Upper lobe of left lung (tissue), 6 donors: Measurements from ENCODE around the gene BNC1. TPM values are rescaled to one million over a fixed set of nuclear protein-coding genes. Genes with fewer than 3 reads are reported as not detected.
A peak's percentile ranks its signal among the peaks of the same experiment; 100 is the strongest.

Experiments
- ATAC-seq, 2 donors: fragments of 200-7000 bp; cut with Tn5 transposase; one replicate each; pipeline ENCODE4 v1.9.1; 2022; ENCODE audit warnings: mild to moderate bottlenecking in 2 of 2, moderate library complexity in 2 of 2; ENCODE audit not compliant: low FRiP score in 2 of 2
- DNase-seq, 2 donors: peaks; one replicate each; pipeline ENCODE4 v3.0.0-alpha.2; 2019 to 2020
- H3K27ac ChIP-seq, 4 donors: fragments of 200-600 bp; sonication (generic); one replicate each; pipeline ENCODE4 v1.5.1; 2016 to 2019
- H3K27me3 ChIP-seq, 4 donors: fragments of 200-600 bp; sonication (generic); one replicate each; pipeline ENCODE4 v1.5.1; 2017 to 2019
- H3K36me3 ChIP-seq, 4 donors: fragments of 200-600 bp; sonication (generic); one replicate each; pipeline ENCODE4 v1.5.1; 2016 to 2019
- H3K4me1 ChIP-seq, 4 donors: fragments of 200-600 bp; sonication (generic); one replicate each; pipeline ENCODE4 v1.5.1; 2018 to 2019
- H3K4me3 ChIP-seq, 4 donors: fragments of 200-600 bp; sonication (generic); one replicate each; pipeline ENCODE4 v1.5.1; 2017 to 2019; ENCODE audit warnings: mild to moderate bottlenecking in 2 of 4, moderate library complexity in 1 of 4
- H3K9me3 ChIP-seq, 4 donors: fragments of 200-600 bp; sonication (generic); one replicate each; pipeline ENCODE4 v1.5.1; 2018 to 2019
- EP300 ChIP-seq, 4 donors: sonication (generic); formaldehyde crosslinking; IDR thresholded peaks; one replicate each; pipeline ENCODE4 v1.5.1; 2017; ENCODE audit warnings: antibody characterized with exemption in 4 of 4, control low read depth in 2 of 4
- POLR2A ChIP-seq, 4 donors: fragments of 450-650 bp; IDR thresholded peaks; one replicate each; pipeline ENCODE4 v1.5.1; 2016 to 2017; ENCODE audit warnings: antibody characterized with exemption in 4 of 4, mild to moderate bottlenecking in 2 of 4
- POLR2AphosphoS5 ChIP-seq, 2 donors: sonication (generic); formaldehyde crosslinking; IDR thresholded peaks; one replicate each; pipeline ENCODE4 v1.5.1; 2017; ENCODE audit warnings: antibody characterized with exemption in 2 of 2
- WGBS, 2 donors: methylation state at CpG; one replicate each; pipeline ENCODE4 v1.1.5; 2017 to 2018; 5-methylcytosine and 5-hydroxymethylcytosine counted together
- total RNA-seq, 6 donors: library from RNA; depleted of rRNA in 4 of 6; stranded (reverse); fragments of >200 nt in 4 of 6; gene quantifications; one replicate each; pipeline versions ENCODE4 v1.1.0 to v1.2.1, GENCODE V29; 2016 to 2021
- TF ChIP-seq, protein P1 (sequence below), 6 experiments: fragments of 450-650 bp in 4 of 6; fragments of 200-600 bp in 2 of 6; sonication (generic) in 2 of 6; IDR thresholded peaks; one replicate each; pipeline ENCODE4 v1.5.1; 2016 to 2019; ENCODE audit warnings: antibody characterized with exemption in 6 of 6
- donor health status: DM: no; HTN: no; CAD: no; lungs with moderate emphysema.
- donor health status: DM: no; HTN: yes; CAD: no; lungs with severe emphysema.

BNC1 gene
- total RNA-seq, 6 donors from 2014 or later = 0.07 to 0.31 (median 0.15) TPM; not detected in 3

DNA sequence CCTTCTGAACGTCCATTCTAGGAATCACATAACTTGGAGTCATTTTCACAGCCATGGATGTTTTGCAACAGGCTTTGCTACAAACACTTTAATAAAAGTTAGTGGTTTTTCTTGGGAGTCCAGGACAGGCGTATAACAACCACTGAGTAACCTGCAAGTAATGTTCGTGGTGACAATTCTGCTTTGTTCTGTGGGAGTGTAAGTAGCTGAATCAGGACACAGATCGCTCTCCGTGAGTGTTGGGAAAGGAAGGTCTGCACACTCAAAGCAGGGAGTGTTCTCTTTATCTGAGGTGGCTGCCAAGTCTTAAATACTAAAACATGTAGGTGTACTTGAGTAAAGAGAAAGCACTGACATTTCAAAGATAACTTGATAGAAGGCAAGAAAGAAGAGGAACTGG is 7.9 kb upstream of the BNC1 start:
- Histone ChIP-seq H3K27ac (no peak overlapping the region), H3K36me3 (no peaks in the 10 kb centered on the region), H3K9me3 (no peaks in the 10 kb centered on the region), H3K4me1 (no peaks in the 10 kb centered on the region), H3K27me3 (no peaks in the 10 kb centered on the region), H3K4me3 (no peak overlapping the region)
- TF ChIP-seq EP300 (IDR thresholded peaks at IDR 0.05) (no peak), POLR2AphosphoS5 (IDR thresholded peaks at IDR 0.05) (no peak), POLR2A (IDR thresholded peaks at IDR 0.05) (no peak)
- TF ChIP-seq, protein P1, sequence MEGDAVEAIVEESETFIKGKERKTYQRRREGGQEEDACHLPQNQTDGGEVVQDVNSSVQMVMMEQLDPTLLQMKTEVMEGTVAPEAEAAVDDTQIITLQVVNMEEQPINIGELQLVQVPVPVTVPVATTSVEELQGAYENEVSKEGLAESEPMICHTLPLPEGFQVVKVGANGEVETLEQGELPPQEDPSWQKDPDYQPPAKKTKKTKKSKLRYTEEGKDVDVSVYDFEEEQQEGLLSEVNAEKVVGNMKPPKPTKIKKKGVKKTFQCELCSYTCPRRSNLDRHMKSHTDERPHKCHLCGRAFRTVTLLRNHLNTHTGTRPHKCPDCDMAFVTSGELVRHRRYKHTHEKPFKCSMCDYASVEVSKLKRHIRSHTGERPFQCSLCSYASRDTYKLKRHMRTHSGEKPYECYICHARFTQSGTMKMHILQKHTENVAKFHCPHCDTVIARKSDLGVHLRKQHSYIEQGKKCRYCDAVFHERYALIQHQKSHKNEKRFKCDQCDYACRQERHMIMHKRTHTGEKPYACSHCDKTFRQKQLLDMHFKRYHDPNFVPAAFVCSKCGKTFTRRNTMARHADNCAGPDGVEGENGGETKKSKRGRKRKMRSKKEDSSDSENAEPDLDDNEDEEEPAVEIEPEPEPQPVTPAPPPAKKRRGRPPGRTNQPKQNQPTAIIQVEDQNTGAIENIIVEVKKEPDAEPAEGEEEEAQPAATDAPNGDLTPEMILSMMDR (IDR thresholded peaks at IDR 0.05) = no peak
- DNase-seq (no peak), ATAC-seq (no peak)
- 44 to 56% methylated on average over 5 of the region's 5 CpGs for WGBS, 2 donors

DNA sequence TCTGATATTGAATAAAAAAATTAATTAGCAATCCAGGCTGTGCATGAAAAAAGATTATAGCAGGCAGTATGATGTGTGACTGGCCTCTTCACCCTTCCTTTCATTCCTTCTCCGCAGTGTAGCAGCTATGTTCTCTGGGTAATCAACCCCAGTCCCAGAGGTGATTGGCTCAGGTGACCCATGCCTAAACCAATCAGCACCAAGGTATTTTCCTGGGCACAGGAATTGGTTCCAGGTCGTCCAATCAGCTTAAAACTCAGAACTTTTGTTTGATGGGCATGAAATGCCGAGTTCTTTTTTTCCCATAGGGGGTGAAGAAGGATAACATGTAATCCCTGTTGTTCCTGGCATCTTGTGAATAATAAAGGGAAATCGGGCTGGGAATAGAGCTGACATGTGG is 5.8 kb upstream of the BNC1 start:
- WGBS, 2 donors = 74 to 84% methylated on average over 4 of the region's 4 CpGs
- DNase-seq = no peak
- Histone ChIP-seq H3K27me3 (peaks cover 0 to 6% (median 2%) of the 10 kb centered on the region in 4 donors), H3K27ac (no peak overlapping the region), H3K4me3 (no peak overlapping the region), H3K36me3 (no peaks in the 10 kb centered on the region), H3K9me3 (no peaks in the 10 kb centered on the region), H3K4me1 (no peaks in the 10 kb centered on the region)
- TF ChIP-seq POLR2A (IDR thresholded peaks at IDR 0.05) (no peak), POLR2AphosphoS5 (IDR thresholded peaks at IDR 0.05) (no peak), EP300 (IDR thresholded peaks at IDR 0.05) (no peak)
- TF ChIP-seq, protein P1 (IDR thresholded peaks at IDR 0.05) = no peak
- no peak for ATAC-seq

DNA sequence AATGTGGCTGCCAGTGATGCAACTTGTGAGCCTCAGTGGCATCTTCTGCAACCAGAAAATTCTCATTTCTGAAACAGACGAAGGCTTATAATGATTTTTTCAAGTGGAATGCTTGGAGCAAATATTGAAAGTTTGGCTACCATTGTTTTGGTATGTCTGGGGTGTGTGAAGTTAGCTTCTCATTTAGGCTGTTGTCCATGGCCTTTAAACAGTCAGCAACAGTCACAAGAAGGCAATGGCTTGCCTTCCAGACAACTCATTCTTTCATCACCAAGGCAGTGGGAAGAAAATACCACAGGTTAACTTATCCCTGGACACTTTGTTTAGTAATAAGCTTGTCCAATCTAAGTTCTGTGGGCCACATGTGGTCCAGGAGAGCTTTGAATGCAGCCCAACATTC is 4.7 kb upstream of the BNC1 start:
- no peak for TF ChIP-seq POLR2AphosphoS5 (IDR thresholded peaks at IDR 0.05)
- TF ChIP-seq EP300 (IDR thresholded peaks at IDR 0.05) = no peak
- no peak for TF ChIP-seq POLR2A (IDR thresholded peaks at IDR 0.05)
- TF ChIP-seq, protein P1 (IDR thresholded peaks at IDR 0.05) = no peak
- H3K27me3 ChIP-seq = peaks cover 0 to 13% (median 6%) of the 10 kb centered on the region in 4 donors
- H3K27ac ChIP-seq = no peak overlapping the region
- no peak overlapping the region for H3K4me3 ChIP-seq
- DNase-seq (no peak), ATAC-seq (no peak)
- H3K36me3 ChIP-seq = no peaks in the 10 kb centered on the region
- no peaks in the 10 kb centered on the region for H3K9me3 ChIP-seq
- H3K4me1 ChIP-seq = peaks cover under 1 to 9% (median 4%) of the 10 kb centered on the region in 4 donors
- 86 to 100% methylated on average over 1 of the region's 1 CpG for WGBS, 2 donors

DNA sequence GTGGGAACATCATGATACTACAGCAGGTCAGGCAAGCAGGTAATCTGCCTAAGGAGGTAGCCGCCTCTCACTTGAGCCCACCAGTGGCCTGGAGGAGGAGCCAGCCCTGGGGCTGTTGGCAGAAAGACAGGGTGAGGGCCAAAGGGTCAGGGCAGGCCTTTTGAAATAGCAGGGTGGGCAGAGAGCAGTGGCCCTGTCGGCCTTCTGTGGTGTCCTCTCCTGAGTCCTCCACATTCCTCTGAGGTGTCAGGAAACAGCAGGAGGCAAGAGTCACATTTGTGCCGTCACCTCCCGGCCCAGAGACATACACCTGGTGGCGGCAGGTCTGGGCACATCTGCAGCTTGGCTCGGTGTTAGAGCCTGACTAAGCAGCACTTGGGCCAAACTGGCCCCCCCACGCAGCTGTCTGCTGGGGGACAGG is 3.9 kb upstream of the BNC1 start:
- Histone ChIP-seq H3K4me3 (no peak overlapping the region), H3K4me1 (peaks cover 8 to 16% (median 10%) of the 10 kb centered on the region in 4 donors), H3K27ac (no peak overlapping the region), H3K36me3 (no peaks in the 10 kb centered on the region), H3K9me3 (no peaks in the 10 kb centered on the region), H3K27me3 (peaks cover 0 to 21% (median 10%) of the 10 kb centered on the region in 4 donors)
- DNase-seq (peak in 1 of 2 donors; percentile 36), ATAC-seq (no peak)
- TF ChIP-seq POLR2AphosphoS5 (IDR thresholded peaks at IDR 0.05) = no peak
- whole genome bisulfite sequencing, 2 donors = 74 to 83% methylated on average over 2 to 7 of the region's 7 CpGs

DNA sequence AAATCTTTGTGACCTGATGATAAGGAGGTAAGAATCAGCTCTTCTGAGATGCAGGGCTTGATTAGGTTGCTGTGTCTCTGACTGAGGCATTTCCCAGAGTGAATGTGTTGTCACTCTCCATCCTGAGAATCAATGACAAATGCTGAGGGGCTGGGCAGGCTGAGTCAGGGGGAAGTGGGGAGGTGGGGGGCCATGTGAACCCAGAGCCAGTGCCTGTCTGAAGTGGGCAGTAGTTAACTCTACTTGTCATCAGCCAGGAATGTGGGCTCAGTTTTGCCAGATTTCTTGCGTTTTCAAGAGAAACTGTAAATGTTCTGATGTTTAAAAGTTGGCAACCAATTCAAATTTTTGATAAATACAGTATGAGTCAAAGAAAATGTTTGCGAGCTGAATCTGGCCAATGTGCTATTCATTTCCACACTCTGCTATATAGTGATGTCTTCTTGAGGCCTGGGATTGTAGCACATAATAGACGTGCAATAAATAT is 3.1 kb upstream of the BNC1 start:
- Histone ChIP-seq H3K4me3 (no peak overlapping the region), H3K27ac (no peak overlapping the region), H3K4me1 (peaks cover 10 to 23% (median 13%) of the 10 kb centered on the region in 4 donors), H3K9me3 (no peaks in the 10 kb centered on the region), H3K36me3 (no peaks in the 10 kb centered on the region), H3K27me3 (peaks cover 0 to 29% (median 14%) of the 10 kb centered on the region in 4 donors)
- TF ChIP-seq EP300 (IDR thresholded peaks at IDR 0.05) = no peak
- TF ChIP-seq POLR2AphosphoS5 (IDR thresholded peaks at IDR 0.05) = no peak
- TF ChIP-seq POLR2A (IDR thresholded peaks at IDR 0.05) = no peak
- TF ChIP-seq, protein P1 (IDR thresholded peaks at IDR 0.05) = no peak
- ATAC-seq (no peak), DNase-seq (no peak)
- 46 to 59% methylated on average over 3 of the region's 3 CpGs for WGBS, 2 donors
